Measurements from ENCODE around the gene COL5A1. TPM values are rescaled to one million over a fixed set of nuclear protein-coding genes. Genes with fewer than 3 reads are reported as not detected.
"Not testable (repeated sequence)": the region's sequence is repeated elsewhere in the genome, so short reads cannot be mapped to it uniquely, and the experiment has no call there.

The COL5A1 gene
- total RNA-seq, 1 donor, result 295 TPM

DNA sequence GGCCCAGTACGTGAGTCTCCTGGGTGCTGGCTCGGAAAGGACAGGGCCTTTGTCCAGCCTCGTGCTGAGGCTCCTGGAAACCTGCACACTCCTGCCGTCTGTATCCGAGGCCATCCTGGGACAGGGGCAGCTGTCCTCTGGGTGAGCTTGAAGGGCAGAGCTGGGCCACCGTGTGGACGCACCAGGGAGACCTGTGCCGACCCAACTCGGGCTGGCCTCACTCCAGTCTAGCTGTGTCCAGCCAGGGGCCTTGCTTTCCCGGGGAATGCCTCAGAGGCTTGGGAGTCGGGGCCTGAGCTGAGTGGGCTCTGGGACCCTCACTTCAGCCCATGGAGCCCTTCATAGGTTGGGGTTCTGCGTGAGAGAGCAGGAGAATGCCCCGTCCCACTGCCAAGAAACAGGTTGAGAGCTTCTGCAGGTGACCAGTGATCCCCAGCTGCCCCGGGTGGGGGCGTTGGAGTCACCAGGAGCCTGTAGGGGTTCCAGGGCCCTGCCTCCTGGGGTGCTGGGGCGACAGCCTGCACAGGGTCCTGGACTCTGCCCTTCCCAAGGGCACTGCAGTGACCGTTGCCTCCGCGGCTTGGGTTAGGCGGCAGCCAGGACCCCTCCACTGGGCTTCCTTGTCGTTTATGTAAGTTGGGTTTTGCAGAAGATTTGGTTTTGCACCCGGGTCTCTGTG lies 60.1 kb downstream of the COL5A1 start:
- TF ChIP-seq, protein P1, sequence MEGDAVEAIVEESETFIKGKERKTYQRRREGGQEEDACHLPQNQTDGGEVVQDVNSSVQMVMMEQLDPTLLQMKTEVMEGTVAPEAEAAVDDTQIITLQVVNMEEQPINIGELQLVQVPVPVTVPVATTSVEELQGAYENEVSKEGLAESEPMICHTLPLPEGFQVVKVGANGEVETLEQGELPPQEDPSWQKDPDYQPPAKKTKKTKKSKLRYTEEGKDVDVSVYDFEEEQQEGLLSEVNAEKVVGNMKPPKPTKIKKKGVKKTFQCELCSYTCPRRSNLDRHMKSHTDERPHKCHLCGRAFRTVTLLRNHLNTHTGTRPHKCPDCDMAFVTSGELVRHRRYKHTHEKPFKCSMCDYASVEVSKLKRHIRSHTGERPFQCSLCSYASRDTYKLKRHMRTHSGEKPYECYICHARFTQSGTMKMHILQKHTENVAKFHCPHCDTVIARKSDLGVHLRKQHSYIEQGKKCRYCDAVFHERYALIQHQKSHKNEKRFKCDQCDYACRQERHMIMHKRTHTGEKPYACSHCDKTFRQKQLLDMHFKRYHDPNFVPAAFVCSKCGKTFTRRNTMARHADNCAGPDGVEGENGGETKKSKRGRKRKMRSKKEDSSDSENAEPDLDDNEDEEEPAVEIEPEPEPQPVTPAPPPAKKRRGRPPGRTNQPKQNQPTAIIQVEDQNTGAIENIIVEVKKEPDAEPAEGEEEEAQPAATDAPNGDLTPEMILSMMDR (IDR thresholded peaks at IDR 0.05; ENCODE audit: insufficient read depth, low read depth, low read length), result no peak
- no peak for DNase-seq (ENCODE audit: low read depth)
- no peak overlapping the region for H3K4me3 ChIP-seq (ENCODE audit: low read depth, low read length)

DNA sequence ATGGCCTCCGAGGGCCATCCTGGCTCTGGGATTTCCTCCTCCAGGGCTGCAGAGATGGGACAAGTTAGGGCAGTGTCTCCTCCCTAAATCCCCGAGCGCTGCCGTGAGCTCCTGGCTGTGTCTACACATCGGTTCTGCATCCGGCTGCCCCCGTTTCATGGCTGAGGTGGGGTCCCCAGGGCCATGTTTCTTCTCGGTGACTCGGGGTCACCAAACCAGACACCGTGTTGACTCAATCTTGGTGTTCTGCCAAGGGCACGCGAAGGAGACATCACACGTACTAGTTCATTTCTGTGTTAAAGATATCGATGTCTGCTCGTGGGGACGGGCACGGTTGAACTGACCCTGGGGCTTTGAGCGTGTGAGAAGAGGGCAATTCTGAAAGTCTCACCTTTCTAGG lies 60.7 kb downstream of the COL5A1 start:
- H3K4me3 ChIP-seq (ENCODE audit: low read depth, low read length), result no peak overlapping the region
- TF ChIP-seq, protein P1 (IDR thresholded peaks at IDR 0.05; ENCODE audit: insufficient read depth, low read depth, low read length), result no peak
- DNase-seq (ENCODE audit: low read depth), result no peak

DNA sequence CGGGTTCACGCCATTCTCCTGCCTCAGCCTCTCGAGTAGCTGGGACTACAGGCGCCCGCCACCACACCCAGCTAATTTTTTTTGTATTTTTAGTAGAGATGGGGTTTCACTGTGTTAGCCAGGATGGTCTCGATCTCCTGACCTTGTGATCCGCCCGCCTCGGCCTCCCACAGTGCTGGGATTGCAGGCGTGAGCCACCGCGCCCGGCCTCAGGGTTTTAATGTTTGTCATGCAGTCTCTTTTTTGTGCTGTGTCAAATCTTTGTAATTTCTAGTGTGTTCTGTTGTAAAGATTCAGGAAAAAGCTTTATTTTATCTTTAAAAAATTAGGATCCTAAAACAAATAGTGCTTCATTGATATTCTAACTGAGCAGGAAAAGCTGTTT lies 62.1 kb downstream of the COL5A1 start:
- not testable (repeated sequence) for H3K4me3 ChIP-seq (ENCODE audit: low read depth, low read length); DNase-seq (ENCODE audit: low read depth)

DNA sequence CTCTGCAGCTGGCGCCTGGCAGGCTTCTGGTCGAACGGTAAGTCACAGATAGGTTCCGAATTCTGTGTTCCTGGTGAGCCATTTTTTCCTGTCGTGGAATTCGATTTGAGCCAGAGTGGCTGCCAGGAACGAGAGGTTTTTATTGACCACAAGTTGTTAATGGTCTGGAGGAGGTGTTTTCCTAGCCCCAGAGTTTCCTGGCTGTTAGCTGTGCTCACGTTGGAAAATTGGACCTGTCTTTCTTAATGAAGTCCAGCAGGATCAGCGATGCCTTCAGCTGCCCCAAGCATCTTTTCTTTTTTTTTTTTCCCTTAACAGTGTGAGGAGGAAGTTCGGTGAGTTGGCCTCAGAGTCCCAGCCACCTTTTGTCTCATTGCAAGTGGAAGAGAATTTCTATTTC lies 62.9 kb downstream of the COL5A1 start:
- TF ChIP-seq, protein P1 (IDR thresholded peaks at IDR 0.05; ENCODE audit: insufficient read depth, low read depth, low read length), result no peak
- DNase-seq (ENCODE audit: low read depth), result no peak
- H3K4me3 ChIP-seq (ENCODE audit: low read depth, low read length), result no peak overlapping the region

DNA sequence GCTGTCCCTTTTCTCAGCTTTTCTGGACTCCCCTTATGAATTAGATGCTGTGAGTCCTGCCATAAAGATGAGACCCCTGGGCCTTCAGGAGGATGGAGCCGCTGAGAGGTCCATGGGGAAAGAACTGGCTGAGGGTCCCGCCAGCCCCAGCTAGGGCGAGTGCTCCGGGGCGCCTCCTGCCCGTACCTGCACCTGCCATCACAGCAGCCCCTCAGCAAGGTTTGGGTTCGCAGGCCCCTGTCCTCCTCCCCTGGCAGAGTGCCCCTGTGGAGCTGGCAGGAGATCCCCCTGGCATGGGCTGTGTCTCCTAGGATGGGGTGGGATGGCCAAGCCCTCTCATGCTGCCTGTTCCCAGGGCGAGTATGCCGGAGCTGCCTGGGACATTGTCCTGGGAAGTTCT lies 64.2 kb downstream of the COL5A1 start:
- no peak for DNase-seq (ENCODE audit: low read depth)
- TF ChIP-seq, protein P1 (IDR thresholded peaks at IDR 0.05; ENCODE audit: insufficient read depth, low read depth, low read length), result no peak
- no peak overlapping the region for H3K4me3 ChIP-seq (ENCODE audit: low read depth, low read length)

DNA sequence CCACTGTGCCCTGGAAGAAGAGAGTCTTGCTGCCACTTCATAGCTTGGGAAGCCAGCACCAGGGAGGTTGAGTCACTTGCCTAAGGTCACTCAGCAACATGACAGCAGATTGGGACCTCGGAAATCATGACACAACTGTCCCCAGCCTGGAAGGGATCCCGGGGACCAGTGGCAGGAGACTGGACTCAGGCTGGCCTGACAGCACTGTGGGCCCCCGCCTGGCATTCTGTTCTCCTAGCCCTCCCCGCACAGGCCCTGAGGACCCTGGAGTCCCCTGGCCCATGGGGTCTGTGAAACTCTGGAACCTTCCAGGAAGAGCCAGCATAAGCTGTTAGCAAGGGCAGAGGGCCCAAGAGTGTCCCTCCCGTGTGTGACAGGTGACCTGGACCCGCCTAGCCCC lies 64.9 kb downstream of the COL5A1 start:
- H3K4me3 ChIP-seq (ENCODE audit: low read depth, low read length), result no peak overlapping the region
- TF ChIP-seq, protein P1 (IDR thresholded peaks at IDR 0.05; ENCODE audit: insufficient read depth, low read depth, low read length), result no peak
- no peak for DNase-seq (ENCODE audit: low read depth)

DNA sequence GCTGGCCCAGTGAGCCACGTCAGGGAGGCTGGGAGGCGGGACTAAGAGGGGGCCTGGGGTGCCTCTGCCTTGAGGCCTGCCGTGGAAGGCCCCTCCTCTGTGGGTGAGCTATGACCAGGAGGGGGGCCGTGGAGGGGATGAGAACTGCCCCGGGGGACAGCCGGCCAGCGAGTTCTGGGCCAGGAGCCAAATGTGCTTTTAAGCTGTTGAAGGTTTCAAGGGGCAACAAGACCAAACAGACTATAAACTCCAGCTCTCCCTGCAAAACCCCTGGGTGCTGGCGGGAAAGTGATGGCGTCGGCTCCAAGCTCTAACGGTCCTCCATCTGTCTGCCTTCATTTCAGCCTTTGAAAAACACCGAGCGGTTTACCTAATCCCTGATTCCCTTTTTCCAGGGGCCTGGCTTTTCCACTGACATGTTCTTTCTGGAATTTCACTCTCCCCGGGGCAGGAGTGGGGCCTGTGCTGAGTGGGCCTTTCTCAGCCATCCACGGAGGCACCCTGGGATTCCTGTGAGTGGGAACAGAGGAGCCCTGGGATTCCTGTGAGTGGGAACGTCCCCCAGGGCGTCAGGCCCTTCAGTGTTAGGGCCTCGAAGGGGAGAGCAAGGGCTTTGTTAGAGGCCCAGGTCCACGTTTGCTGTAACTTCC lies 65.6 kb downstream of the COL5A1 start:
- no peak overlapping the region for H3K4me3 ChIP-seq (ENCODE audit: low read depth, low read length)
- DNase-seq (ENCODE audit: low read depth), result peak; percentile 95
- TF ChIP-seq, protein P1 (IDR thresholded peaks at IDR 0.05; ENCODE audit: insufficient read depth, low read depth, low read length), result no peak

Measured in fibroblast of villous mesenchyme (primary cell).